NT2/D1 (cell line): ENCODE measurements around the gene OR6C3.

ENCODE experiments used
- SUZ12 ChIP-seq: IDR thresholded peaks from 2 replicates; pipeline ENCODE4 v1.6.1; 2011; ENCODE audit not compliant: insufficient read length, insufficient read depth; ENCODE audit errors: extremely low read depth
- YY1 ChIP-seq: IDR thresholded peaks from 2 replicates; pipeline ENCODE4 v1.6.1; 2011; ENCODE audit not compliant: insufficient read length, insufficient read depth
- ZNF274 ChIP-seq: IDR thresholded peaks from 2 replicates; pipeline ENCODE4 v1.6.1; 2011; ENCODE audit warnings: mild to moderate bottlenecking, low read depth, low read length

GRCh38 chr12:55372521-55372920, 42.0 kb downstream of the OR6C3 start:
- TF ChIP-seq YY1, result no peak
- no peak for TF ChIP-seq ZNF274
- no peak for TF ChIP-seq SUZ12
